OCI-LY7 (cell line): ENCODE data around the gene SLC1A3.

Experiments
- EZH2phosphoT487 ChIP-seq: fragments of 200-600 bp; sonication (generic); IDR thresholded peaks from 2 replicates; pipeline ENCODE4 v1.6.1; 2018; ENCODE audit warnings: low read depth, borderline replicate concordance, mild to moderate bottlenecking, mixed run types, antibody characterized with exemption, low read length, moderate library complexity, mixed read lengths
- TF ChIP-seq, protein P1 (sequence below): fragments of 200-600 bp; sonication (generic); conservative IDR thresholded peaks from 2 replicates; pipeline ENCODE4 v1.5.1; 2014; ENCODE audit warnings: mild to moderate bottlenecking, antibody characterized with exemption, low read length, moderate library complexity, mixed read lengths

DNA sequence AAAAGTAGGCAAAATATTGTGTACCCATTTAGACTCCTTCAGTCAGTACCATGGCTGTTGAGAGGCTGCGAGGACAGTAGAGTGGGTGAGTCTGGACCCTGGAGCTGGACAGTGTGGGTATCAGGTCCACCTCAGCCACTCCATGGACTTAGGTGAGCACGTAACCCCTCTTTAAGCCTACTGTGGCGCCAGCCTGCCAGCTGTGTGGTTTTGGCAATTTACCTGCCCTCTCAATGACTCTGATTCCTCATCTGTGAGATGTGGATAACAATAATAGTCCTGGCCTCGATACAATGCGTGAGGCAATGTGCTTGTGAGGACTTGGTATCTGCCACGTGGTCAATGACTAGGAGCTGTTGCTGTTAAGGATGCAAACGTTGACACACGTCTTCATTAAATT, 17.9 kb downstream of the SLC1A3 start:
- TF ChIP-seq, protein P1, sequence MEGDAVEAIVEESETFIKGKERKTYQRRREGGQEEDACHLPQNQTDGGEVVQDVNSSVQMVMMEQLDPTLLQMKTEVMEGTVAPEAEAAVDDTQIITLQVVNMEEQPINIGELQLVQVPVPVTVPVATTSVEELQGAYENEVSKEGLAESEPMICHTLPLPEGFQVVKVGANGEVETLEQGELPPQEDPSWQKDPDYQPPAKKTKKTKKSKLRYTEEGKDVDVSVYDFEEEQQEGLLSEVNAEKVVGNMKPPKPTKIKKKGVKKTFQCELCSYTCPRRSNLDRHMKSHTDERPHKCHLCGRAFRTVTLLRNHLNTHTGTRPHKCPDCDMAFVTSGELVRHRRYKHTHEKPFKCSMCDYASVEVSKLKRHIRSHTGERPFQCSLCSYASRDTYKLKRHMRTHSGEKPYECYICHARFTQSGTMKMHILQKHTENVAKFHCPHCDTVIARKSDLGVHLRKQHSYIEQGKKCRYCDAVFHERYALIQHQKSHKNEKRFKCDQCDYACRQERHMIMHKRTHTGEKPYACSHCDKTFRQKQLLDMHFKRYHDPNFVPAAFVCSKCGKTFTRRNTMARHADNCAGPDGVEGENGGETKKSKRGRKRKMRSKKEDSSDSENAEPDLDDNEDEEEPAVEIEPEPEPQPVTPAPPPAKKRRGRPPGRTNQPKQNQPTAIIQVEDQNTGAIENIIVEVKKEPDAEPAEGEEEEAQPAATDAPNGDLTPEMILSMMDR: no peak
- no peak for TF ChIP-seq EZH2phosphoT487
